DOHH2 (cell line): ENCODE data around the gene CARD10.

Experiments
- EZH2phosphoT487 ChIP-seq: fragments of 200-600 bp; sonication (generic); IDR thresholded peaks from 2 replicates; pipeline ENCODE4 v1.6.1; 2017; ENCODE audit warnings: borderline replicate concordance, mild to moderate bottlenecking, antibody characterized with exemption, low read length, moderate library complexity, mixed read lengths
- TF ChIP-seq, protein P1 (sequence below): fragments of 200-600 bp; sonication (generic); IDR thresholded peaks from one replicate; pipeline ENCODE4 v1.5.1; 2014; ENCODE audit warnings: antibody characterized with exemption, mild to moderate bottlenecking, low read depth, low read length; ENCODE audit not compliant: poor library complexity, severe bottlenecking

DNA sequence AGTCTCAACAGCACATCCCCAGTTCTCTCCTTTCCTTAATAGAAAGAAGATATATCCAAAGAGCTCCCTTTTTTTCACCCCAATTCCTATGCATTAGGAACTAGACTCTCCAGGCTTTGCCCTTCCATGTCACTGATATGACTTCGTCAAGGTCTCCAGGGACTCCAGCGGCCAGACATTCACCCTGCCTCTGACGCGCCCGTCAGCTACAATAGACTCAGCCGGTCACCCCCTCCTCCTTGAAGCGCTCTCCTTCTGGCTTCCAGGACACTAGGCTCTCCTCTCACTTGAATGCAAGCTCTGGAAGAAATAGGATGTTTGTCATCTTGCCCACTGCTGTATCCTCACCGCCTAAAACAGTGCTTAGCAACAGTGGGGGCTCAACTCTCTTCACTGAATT, 77.1 kb downstream of the CARD10 start:
- TF ChIP-seq, protein P1, sequence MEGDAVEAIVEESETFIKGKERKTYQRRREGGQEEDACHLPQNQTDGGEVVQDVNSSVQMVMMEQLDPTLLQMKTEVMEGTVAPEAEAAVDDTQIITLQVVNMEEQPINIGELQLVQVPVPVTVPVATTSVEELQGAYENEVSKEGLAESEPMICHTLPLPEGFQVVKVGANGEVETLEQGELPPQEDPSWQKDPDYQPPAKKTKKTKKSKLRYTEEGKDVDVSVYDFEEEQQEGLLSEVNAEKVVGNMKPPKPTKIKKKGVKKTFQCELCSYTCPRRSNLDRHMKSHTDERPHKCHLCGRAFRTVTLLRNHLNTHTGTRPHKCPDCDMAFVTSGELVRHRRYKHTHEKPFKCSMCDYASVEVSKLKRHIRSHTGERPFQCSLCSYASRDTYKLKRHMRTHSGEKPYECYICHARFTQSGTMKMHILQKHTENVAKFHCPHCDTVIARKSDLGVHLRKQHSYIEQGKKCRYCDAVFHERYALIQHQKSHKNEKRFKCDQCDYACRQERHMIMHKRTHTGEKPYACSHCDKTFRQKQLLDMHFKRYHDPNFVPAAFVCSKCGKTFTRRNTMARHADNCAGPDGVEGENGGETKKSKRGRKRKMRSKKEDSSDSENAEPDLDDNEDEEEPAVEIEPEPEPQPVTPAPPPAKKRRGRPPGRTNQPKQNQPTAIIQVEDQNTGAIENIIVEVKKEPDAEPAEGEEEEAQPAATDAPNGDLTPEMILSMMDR = no peak
- no peak for TF ChIP-seq EZH2phosphoT487
